K562 (cell line): Measurements from ENCODE around the gene ERFL. TPM values are rescaled to one million over a fixed set of nuclear protein-coding genes. Genes with fewer than 3 reads are reported as not detected.

ENCODE experiments used
- ETV1 ChIP-seq: fragments of 450-650 bp; conservative IDR thresholded peaks from 2 replicates; pipeline ENCODE4 v1.6.1; 2016; ENCODE audit warnings: missing genetic modification characterization, control low read depth, low read depth, missing compliant biosample characterization
- FOXP1 ChIP-seq: sonication (generic); formaldehyde crosslinking; IDR thresholded peaks from 2 replicates; pipeline ENCODE4 v1.8.0; 2022; ENCODE audit warnings: mild to moderate bottlenecking, missing genetic modification reagents
- HMG20B ChIP-seq: fragments of 250-450 bp; sonication (Bioruptor Pico); IDR thresholded peaks from 2 replicates; pipeline ENCODE4 v1.5.0; 2021; ENCODE audit warnings: mild to moderate bottlenecking
- MCM3 ChIP-seq: fragments of 450-650 bp; IDR thresholded peaks from 2 replicates; pipeline ENCODE4 v1.6.1; 2016
- NFATC3 ChIP-seq: fragments of 450-650 bp; IDR thresholded peaks from 2 replicates; pipeline ENCODE4 v1.6.1; 2017; ENCODE audit warnings: mild to moderate bottlenecking
- REST ChIP-seq, 2 experiments: fragments of 450-650 bp; formaldehyde crosslinking in 1 of 2; IDR thresholded peaks; 2 replicates each; pipeline versions ENCODE4 v1.4.0 to v1.6.1; 2014 to 2020; ENCODE audit warnings: mild to moderate bottlenecking in 2 of 2, borderline replicate concordance in 1 of 2, low read depth in 1 of 2
- YY1 ChIP-seq, 3 experiments: IDR thresholded peaks; 2 replicates each; pipeline ENCODE4 v1.6.1; 2011; ENCODE audit warnings: low read length in 2 of 3, mild to moderate bottlenecking in 2 of 3, moderate library complexity in 2 of 3, borderline replicate concordance in 1 of 3, control low read depth in 1 of 3, low read depth in 1 of 3; ENCODE audit not compliant: insufficient read depth in 3 of 3, insufficient replicate concordance in 2 of 3, control insufficient read depth in 1 of 3, insufficient read length in 1 of 3; ENCODE audit errors: extremely low read depth in 1 of 3
- ZNF778 ChIP-seq: fragments of 450-650 bp; formaldehyde crosslinking; IDR thresholded peaks from 2 replicates; pipeline ENCODE4 v1.4.0; 2020; ENCODE audit warnings: mild to moderate bottlenecking, moderate library complexity
- polyA plus RNA-seq, 8 experiments: library from polyadenylated mRNA; depleted of rRNA in 4 of 8; stranded (reverse) in 5 of 8; unstranded in 3 of 8; fragments of >200 nt; fragmentation: Nextera tagmentation in 2 of 8; fragmentation: Illumina TruSeq in 1 of 8; extraction: Ambion mirVana in 2 of 8; extraction: Trizol in 1 of 8; gene quantifications; 2 replicates each; pipeline versions ENCODE4 v1.2.1 to v1.2.3, GENCODE V29; 2011 to 2014; ENCODE audit warnings: inconsistent platforms in 1 of 8, missing spikeins in 1 of 8
- total RNA-seq, 7 experiments: library from RNA; depleted of rRNA in 6 of 7; stranded (reverse); fragments of >200 nt in 6 of 7; fragmentation: Illumina TruSeq in 2 of 7; extraction: Trizol in 2 of 7; gene quantifications; 2 replicates each; pipeline versions ENCODE4 v1.2.1 to v1.2.3, GENCODE V29; 2011 to 2021; ENCODE audit warnings: low replicate concordance in 1 of 7
- TF ChIP-seq, protein P1 (sequence below): sonication (generic); formaldehyde crosslinking; IDR thresholded peaks from 2 replicates; pipeline ENCODE4 v1.8.0; 2023; ENCODE audit warnings: missing genetic modification reagents, mild to moderate bottlenecking, borderline replicate concordance
- TF ChIP-seq, protein P2 (sequence below): sonication (generic); formaldehyde crosslinking; IDR thresholded peaks from 2 replicates; pipeline ENCODE4 v1.8.1; 2022; ENCODE audit warnings: missing genetic modification reagents

ERFL gene
- total and polyA plus RNA-seq, 9 of the 15 experiments (the other 6 are each of a cell fraction or from before 2014, with no cell fraction given) = 0.07 to 0.75 (median 0.32) TPM; not detected in 4

DNA sequence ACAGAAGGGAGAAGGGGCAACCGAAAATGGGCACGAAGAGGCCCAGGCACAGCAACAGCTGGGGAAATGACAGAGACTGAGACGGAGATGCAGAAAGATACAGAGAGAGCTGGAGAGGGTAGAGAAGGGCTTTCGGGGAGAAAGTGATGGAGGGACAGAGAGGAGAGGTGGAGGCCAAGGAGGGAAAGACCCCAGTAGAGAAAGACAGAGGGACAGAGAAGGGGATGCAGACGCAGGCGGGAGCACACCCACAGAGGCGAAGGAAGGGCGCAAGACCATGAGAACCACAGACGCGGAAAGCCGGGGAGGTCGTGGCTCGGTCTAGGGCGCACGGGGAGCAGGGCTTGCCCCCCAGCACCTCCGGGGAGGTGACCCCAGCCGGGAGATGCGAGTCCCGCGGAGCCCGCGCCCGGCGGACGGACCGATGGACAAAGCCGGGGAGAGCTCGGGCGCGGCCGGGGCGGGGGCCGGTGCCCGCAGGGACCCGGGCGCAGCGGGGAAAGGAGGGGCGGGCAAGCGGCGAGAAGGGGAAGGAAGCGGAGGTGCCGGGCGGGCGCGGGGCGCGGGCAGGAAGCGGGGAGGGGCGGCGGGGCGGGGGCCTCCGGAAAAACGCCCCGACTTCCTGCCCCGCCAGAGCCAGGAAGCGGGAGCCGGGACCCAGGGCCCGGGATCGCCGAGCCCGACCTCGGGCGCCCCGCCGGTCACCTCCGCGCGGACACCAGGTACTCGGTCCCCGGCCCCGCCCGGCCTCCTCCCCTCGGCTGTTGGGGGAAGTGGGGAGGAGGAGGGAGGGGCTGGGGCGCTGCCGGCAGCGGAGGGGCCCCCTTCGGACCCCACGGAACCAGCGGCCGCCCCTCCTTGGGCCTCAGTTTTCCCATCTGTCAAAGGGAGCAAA lies 45.4 kb downstream of the ERFL start, which contains the start of gene ARHGEF1 (continued):
- TF ChIP-seq, protein P1, sequence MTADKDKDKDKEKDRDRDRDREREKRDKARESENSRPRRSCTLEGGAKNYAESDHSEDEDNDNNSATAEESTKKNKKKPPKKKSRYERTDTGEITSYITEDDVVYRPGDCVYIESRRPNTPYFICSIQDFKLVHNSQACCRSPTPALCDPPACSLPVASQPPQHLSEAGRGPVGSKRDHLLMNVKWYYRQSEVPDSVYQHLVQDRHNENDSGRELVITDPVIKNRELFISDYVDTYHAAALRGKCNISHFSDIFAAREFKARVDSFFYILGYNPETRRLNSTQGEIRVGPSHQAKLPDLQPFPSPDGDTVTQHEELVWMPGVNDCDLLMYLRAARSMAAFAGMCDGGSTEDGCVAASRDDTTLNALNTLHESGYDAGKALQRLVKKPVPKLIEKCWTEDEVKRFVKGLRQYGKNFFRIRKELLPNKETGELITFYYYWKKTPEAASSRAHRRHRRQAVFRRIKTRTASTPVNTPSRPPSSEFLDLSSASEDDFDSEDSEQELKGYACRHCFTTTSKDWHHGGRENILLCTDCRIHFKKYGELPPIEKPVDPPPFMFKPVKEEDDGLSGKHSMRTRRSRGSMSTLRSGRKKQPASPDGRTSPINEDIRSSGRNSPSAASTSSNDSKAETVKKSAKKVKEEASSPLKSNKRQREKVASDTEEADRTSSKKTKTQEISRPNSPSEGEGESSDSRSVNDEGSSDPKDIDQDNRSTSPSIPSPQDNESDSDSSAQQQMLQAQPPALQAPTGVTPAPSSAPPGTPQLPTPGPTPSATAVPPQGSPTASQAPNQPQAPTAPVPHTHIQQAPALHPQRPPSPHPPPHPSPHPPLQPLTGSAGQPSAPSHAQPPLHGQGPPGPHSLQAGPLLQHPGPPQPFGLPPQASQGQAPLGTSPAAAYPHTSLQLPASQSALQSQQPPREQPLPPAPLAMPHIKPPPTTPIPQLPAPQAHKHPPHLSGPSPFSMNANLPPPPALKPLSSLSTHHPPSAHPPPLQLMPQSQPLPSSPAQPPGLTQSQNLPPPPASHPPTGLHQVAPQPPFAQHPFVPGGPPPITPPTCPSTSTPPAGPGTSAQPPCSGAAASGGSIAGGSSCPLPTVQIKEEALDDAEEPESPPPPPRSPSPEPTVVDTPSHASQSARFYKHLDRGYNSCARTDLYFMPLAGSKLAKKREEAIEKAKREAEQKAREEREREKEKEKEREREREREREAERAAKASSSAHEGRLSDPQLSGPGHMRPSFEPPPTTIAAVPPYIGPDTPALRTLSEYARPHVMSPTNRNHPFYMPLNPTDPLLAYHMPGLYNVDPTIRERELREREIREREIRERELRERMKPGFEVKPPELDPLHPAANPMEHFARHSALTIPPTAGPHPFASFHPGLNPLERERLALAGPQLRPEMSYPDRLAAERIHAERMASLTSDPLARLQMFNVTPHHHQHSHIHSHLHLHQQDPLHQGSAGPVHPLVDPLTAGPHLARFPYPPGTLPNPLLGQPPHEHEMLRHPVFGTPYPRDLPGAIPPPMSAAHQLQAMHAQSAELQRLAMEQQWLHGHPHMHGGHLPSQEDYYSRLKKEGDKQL = no peak; the same call in 1 of the 2 replicates
- no peak for TF ChIP-seq REST (IDR thresholded peaks at IDR 0.05; ENCODE audit: borderline replicate concordance)
- no peak for TF ChIP-seq REST (CRISPR knock-in tag; IDR thresholded peaks at IDR 0.05; ENCODE audit: low read depth)
- TF ChIP-seq ETV1 (tag) = peak; percentile 15; the same call in 1 of the 2 replicates
- TF ChIP-seq, protein P2, sequence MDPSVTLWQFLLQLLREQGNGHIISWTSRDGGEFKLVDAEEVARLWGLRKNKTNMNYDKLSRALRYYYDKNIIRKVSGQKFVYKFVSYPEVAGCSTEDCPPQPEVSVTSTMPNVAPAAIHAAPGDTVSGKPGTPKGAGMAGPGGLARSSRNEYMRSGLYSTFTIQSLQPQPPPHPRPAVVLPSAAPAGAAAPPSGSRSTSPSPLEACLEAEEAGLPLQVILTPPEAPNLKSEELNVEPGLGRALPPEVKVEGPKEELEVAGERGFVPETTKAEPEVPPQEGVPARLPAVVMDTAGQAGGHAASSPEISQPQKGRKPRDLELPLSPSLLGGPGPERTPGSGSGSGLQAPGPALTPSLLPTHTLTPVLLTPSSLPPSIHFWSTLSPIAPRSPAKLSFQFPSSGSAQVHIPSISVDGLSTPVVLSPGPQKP (CRISPR knock-in tag) = no peak
- no peak for TF ChIP-seq HMG20B
- no peak for TF ChIP-seq NFATC3
- no peak for TF ChIP-seq ZNF778 (CRISPR knock-in tag)
- TF ChIP-seq FOXP1 (CRISPR knock-in tag) = 0 out of 2 replicates have a peak, but pooled peaks have one; percentile 50
- TF ChIP-seq MCM3 = no peak
- no peak for TF ChIP-seq YY1 (IDR thresholded peaks at IDR 0.05; ENCODE audit: borderline replicate concordance in 1 of 3, control insufficient read depth in 1 of 3, extremely low read depth in 1 of 3, insufficient read depth in 3 of 3, insufficient read length in 1 of 3, insufficient replicate concordance in 2 of 3, low read depth in 1 of 3, low read length in 2 of 3)
